NAMALWA (cell line): ENCODE results near the gene FAM47C.
"Not testable (repeated sequence)": the region's sequence is repeated elsewhere in the genome, so short reads cannot be mapped to it uniquely, and the experiment has no call there.

Experiments used
- DNase-seq: peaks from one replicate; pipeline ENCODE4 v3.0.0-alpha.2; 2015; ENCODE audit warnings: low spot score

FAM47C gene

GRCh38 chrX:37008182-37008581, at the start of gene FAM47C:
FAM47C (plus strand) TSS chrX:37008366; CDS start chrX:37008411, 45 bp downstream.
- DNase-seq, result not testable (repeated sequence)

GRCh38 chrX:36961590-36961989, 46.6 kb upstream of the FAM47C start:
- no peak for DNase-seq

GRCh38 chrX:36963069-36963808, 44.9 kb upstream of the FAM47C start:
- no peak for DNase-seq

- no peak for DNase-seq
Measured at GRCh38 chrX:36963852-36964251, 44.3 kb upstream of the FAM47C start.

GRCh38 chrX:36973575-36973974, 34.6 kb upstream of the FAM47C start:
- DNase-seq, result no peak

- no peak for DNase-seq
Measured at GRCh38 chrX:36974911-36975310, 33.3 kb upstream of the FAM47C start.

- no peak for DNase-seq
Measured at GRCh38 chrX:36978886-36979285, 29.3 kb upstream of the FAM47C start.

GRCh38 chrX:36983831-36984230, 24.3 kb upstream of the FAM47C start:
- no peak for DNase-seq

GRCh38 chrX:36985416-36986209, 22.6 kb upstream of the FAM47C start:
- DNase-seq, result not testable (repeated sequence)

GRCh38 chrX:36986231-36986630, 21.9 kb upstream of the FAM47C start:
- DNase-seq, result no peak

- DNase-seq, result not testable (repeated sequence)
Measured at GRCh38 chrX:36987212-36987611, 21.0 kb upstream of the FAM47C start.

GRCh38 chrX:37000140-37000539, 8.0 kb upstream of the FAM47C start:
- no peak for DNase-seq

GRCh38 chrX:37010496-37010895, 2.3 kb downstream of the FAM47C start:
- no peak for DNase-seq

GRCh38 chrX:37034260-37034659, 26.1 kb downstream of the FAM47C start:
- DNase-seq, result not testable (repeated sequence)

GRCh38 chrX:37036674-37037220, 28.6 kb downstream of the FAM47C start:
- not testable (repeated sequence) for DNase-seq

- DNase-seq, result not testable (repeated sequence)
Measured at GRCh38 chrX:37038814-37039213, 30.6 kb downstream of the FAM47C start.

- not testable (repeated sequence) for DNase-seq
Measured at GRCh38 chrX:37042956-37043885, 35.1 kb downstream of the FAM47C start.

- no peak for DNase-seq
Measured at GRCh38 chrX:37047776-37048175, 39.6 kb downstream of the FAM47C start.

GRCh38 chrX:37057572-37057971, 49.4 kb downstream of the FAM47C start:
- not testable (repeated sequence) for DNase-seq

GRCh38 chrX:37060999-37061398, 52.8 kb downstream of the FAM47C start:
- peak; percentile 62 for DNase-seq
